HG03565 (cell line): ENCODE data around the gene ARHGEF18.
"Not testable (repeated sequence)": the region's sequence is repeated elsewhere in the genome, so short reads cannot be mapped to it uniquely, and the experiment has no call there.

Source experiments
- ATAC-seq: cut with Tn5 transposase; IDR thresholded peaks from one replicate; pipeline ENCODE4 v1.9.1; 2021; ENCODE audit warnings: mild to moderate bottlenecking, moderate library complexity; ENCODE audit not compliant: unreplicated experiment

Gene ARHGEF18

GRCh38 chr19:7348587-7349230, at the start of gene ARHGEF18:
ARHGEF18 (plus strand) TSS chr19:7348937; CDS start chr19:7362891, 13,954 bp downstream.
- ATAC-seq: no peak

- no peak for ATAC-seq
These were observed 47.2 kb upstream of the ARHGEF18 start for GRCh38 chr19:7301525-7301924.

GRCh38 chr19:7303470-7303869, 45.3 kb upstream of the ARHGEF18 start:
- no peak for ATAC-seq

- no peak for ATAC-seq
These were observed 44.5 kb upstream of the ARHGEF18 start for GRCh38 chr19:7304200-7304599.

- ATAC-seq: no peak
These were observed 41.0 kb upstream of the ARHGEF18 start for GRCh38 chr19:7307590-7308218.

- not testable (repeated sequence) for ATAC-seq
These were observed 40.4 kb upstream of the ARHGEF18 start for GRCh38 chr19:7308327-7308726.

- no peak for ATAC-seq
These were observed 36.8 kb upstream of the ARHGEF18 start for GRCh38 chr19:7311911-7312310.

- ATAC-seq: no peak
These were observed 35.9 kb upstream of the ARHGEF18 start for GRCh38 chr19:7312816-7313215.

- no peak for ATAC-seq
These were observed 30.6 kb upstream of the ARHGEF18 start for GRCh38 chr19:7318176-7318575.

- ATAC-seq: no peak
These were observed 22.4 kb upstream of the ARHGEF18 start for GRCh38 chr19:7326105-7326877.

- no peak for ATAC-seq
These were observed 20.9 kb upstream of the ARHGEF18 start for GRCh38 chr19:7327802-7328201.

GRCh38 chr19:7328647-7329046, 20.1 kb upstream of the ARHGEF18 start:
- no peak for ATAC-seq

GRCh38 chr19:7331446-7331845, 17.3 kb upstream of the ARHGEF18 start:
- no peak for ATAC-seq

GRCh38 chr19:7333198-7334118, 15.3 kb upstream of the ARHGEF18 start:
- no peak for ATAC-seq

- ATAC-seq: no peak
These were observed 12.3 kb upstream of the ARHGEF18 start for GRCh38 chr19:7336321-7336973.

GRCh38 chr19:7337380-7338194, 11.2 kb upstream of the ARHGEF18 start:
- peak; percentile 50 for ATAC-seq

- ATAC-seq: no peak
These were observed 7.5 kb upstream of the ARHGEF18 start for GRCh38 chr19:7340959-7341837.

- no peak for ATAC-seq
These were observed 6.6 kb upstream of the ARHGEF18 start for GRCh38 chr19:7342143-7342542.
